Measurements from ENCODE around the gene MYOCD. TPM values are rescaled to one million over a fixed set of nuclear protein-coding genes. Genes with fewer than 3 reads are reported as not detected.

MYOCD gene
- total RNA-seq, 1 experiment from 2014 or later: 1.2 TPM

DNA sequence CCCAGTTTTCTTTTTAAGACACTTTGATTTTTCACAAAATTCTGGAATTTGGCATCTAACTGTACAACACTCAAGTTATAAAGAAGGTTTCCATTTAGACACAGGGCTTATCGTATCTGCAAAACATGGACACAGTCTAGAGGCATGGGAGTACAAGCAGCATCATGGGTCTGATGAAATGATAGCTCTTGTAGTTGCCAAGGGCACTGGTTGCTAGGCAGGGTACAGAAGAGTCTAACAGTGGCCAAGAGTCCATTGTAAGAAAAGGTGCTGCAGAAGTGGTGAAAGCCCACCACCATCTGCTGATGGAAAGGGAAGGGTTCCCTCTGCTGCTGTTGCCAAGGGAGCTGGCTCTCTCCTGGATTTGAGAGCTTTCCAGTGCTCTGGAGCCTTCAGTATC is 20.8 kb downstream of the MYOCD start:
- CTCF ChIA-PET: interaction anchor here (1.9 kb wide), 1 partner anchor 55 kb away, joined by 5 read pairs; no protein-coding TSS in a partner anchor
- no peak overlapping the region for H3K27ac Mint-ChIP-seq

DNA sequence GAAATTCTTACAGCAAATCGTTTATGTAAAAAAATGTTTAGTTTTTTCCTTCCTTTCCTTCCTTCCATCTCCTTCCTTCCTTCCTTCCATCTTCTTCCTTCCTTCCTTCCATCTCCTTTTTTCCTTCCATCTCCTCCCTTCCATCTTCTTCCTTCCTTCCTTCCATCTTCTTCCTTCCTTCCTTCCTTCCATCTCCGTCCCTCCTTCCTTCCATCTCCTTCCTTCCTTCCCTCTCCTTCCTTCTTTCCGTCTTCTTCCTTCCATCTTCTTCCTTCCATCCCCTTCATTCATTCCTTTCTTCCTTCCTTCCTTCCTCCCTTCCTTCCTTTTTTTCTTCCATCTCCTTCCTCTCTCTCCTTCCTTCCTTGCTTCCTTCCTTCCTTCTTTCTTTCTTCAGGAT is 22.7 kb downstream of the MYOCD start:
- ChIA-PET CTCF (no interaction called here), POLR2A (no interaction called here)
- DNase-seq (ENCODE audit: low spot score): no peak
- Mint-ChIP-seq H3K27ac (no peak overlapping the region), H3K4me3 (no peak overlapping the region), H3K27me3 (ENCODE audit: low read depth) (no peaks in the 10 kb centered on the region; the same call in 1 of the 2 replicates), H3K9me3 (no peaks in the 10 kb centered on the region), H3K36me3 (no peaks in the 10 kb centered on the region), H3K4me1 (no peaks in the 10 kb centered on the region)
- TF ChIP-seq TCF7 (CRISPR knock-in tag; IDR thresholded peaks at IDR 0.05; ENCODE audit: low read depth) (no peak), ZNF416 (CRISPR knock-in tag; IDR thresholded peaks at IDR 0.05) (no peak), TEAD1 (CRISPR knock-in tag; IDR thresholded peaks at IDR 0.05) (no peak)
- TF ChIP-seq, protein P1, sequence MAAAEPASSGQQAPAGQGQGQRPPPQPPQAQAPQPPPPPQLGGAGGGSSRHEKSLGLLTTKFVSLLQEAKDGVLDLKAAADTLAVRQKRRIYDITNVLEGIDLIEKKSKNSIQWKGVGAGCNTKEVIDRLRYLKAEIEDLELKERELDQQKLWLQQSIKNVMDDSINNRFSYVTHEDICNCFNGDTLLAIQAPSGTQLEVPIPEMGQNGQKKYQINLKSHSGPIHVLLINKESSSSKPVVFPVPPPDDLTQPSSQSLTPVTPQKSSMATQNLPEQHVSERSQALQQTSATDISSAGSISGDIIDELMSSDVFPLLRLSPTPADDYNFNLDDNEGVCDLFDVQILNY (CRISPR knock-in tag; IDR thresholded peaks at IDR 0.05): no peak
- TF ChIP-seq, protein P2, sequence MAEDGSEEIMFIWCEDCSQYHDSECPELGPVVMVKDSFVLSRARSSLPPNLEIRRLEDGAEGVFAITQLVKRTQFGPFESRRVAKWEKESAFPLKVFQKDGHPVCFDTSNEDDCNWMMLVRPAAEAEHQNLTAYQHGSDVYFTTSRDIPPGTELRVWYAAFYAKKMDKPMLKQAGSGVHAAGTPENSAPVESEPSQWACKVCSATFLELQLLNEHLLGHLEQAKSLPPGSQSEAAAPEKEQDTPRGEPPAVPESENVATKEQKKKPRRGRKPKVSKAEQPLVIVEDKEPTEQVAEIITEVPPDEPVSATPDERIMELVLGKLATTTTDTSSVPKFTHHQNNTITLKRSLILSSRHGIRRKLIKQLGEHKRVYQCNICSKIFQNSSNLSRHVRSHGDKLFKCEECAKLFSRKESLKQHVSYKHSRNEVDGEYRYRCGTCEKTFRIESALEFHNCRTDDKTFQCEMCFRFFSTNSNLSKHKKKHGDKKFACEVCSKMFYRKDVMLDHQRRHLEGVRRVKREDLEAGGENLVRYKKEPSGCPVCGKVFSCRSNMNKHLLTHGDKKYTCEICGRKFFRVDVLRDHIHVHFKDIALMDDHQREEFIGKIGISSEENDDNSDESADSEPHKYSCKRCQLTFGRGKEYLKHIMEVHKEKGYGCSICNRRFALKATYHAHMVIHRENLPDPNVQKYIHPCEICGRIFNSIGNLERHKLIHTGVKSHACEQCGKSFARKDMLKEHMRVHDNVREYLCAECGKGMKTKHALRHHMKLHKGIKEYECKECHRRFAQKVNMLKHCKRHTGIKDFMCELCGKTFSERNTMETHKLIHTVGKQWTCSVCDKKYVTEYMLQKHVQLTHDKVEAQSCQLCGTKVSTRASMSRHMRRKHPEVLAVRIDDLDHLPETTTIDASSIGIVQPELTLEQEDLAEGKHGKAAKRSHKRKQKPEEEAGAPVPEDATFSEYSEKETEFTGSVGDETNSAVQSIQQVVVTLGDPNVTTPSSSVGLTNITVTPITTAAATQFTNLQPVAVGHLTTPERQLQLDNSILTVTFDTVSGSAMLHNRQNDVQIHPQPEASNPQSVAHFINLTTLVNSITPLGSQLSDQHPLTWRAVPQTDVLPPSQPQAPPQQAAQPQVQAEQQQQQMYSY (CRISPR knock-in tag; IDR thresholded peaks at IDR 0.05): no peak
- ATAC-seq: no peak

More for the DNA sequence above, 20.8 kb downstream of the MYOCD start:
- H3K4me1 Mint-ChIP-seq: no peaks in the 10 kb centered on the region
- no peaks in the 10 kb centered on the region for H3K9me3 Mint-ChIP-seq
- POLR2A ChIA-PET: no interaction called here
- no peaks in the 10 kb centered on the region; the same call in 1 of the 2 replicates for H3K27me3 Mint-ChIP-seq (ENCODE audit: low read depth)
- no peak for ATAC-seq
- no peaks in the 10 kb centered on the region for H3K36me3 Mint-ChIP-seq
- H3K4me3 Mint-ChIP-seq: no peak overlapping the region
- DNase-seq (ENCODE audit: low spot score): no peak
- TF ChIP-seq ZNF317 (CRISPR knock-in tag; IDR thresholded peaks at IDR 0.05; ENCODE audit: borderline replicate concordance, low read depth): no peak
- TF ChIP-seq, protein P3, sequence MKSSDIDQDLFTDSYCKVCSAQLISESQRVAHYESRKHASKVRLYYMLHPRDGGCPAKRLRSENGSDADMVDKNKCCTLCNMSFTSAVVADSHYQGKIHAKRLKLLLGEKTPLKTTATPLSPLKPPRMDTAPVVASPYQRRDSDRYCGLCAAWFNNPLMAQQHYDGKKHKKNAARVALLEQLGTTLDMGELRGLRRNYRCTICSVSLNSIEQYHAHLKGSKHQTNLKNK (CRISPR knock-in tag; IDR thresholded peaks at IDR 0.05): no peak
- TF ChIP-seq NFATC4 (CRISPR knock-in tag; IDR thresholded peaks at IDR 0.05): no peak
- no peak for TF ChIP-seq SP1 (CRISPR knock-in tag; conservative IDR thresholded peaks at IDR 0.05)
- TF ChIP-seq TEAD1 (CRISPR knock-in tag; IDR thresholded peaks at IDR 0.05): no peak

DNA sequence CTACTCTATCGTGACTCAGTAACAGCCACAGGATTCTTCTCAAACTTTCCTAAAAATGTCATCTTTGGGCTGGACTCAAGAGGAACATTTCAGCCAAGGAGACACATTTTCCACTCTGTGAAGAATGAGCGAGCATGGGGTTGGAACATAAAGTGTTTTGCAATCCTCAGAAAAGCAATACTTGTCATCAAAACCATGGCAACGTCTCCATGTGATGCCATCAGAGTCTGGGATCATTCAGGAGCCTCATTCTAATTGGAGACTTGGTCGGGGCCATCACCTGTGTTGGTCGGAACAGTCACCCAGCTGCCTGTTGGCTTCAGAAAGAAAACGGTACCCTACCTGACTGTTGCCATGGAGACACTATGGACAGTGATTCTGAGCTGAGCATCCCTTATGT is 25.5 kb downstream of the MYOCD start:
- no peaks in the 10 kb centered on the region for H3K9me3 Mint-ChIP-seq
- POLR2A ChIA-PET: no interaction called here
- H3K4me1 Mint-ChIP-seq: no peaks in the 10 kb centered on the region
- H3K36me3 Mint-ChIP-seq: no peaks in the 10 kb centered on the region
- no peaks in the 10 kb centered on the region; the same call in 1 of the 2 replicates for H3K27me3 Mint-ChIP-seq (ENCODE audit: low read depth)
- DNase-seq (ENCODE audit: low spot score): no peak
- no peak overlapping the region for H3K4me3 Mint-ChIP-seq
- ATAC-seq: no peak
- CTCF ChIA-PET: interaction anchor here (0.6 to 1.2 kb wide), 2 partner anchors 51 to 348 kb away, joined by 3 to 5 read pairs; no protein-coding TSS in a partner anchor
- no peak overlapping the region for H3K27ac Mint-ChIP-seq
- TF ChIP-seq, protein P4, sequence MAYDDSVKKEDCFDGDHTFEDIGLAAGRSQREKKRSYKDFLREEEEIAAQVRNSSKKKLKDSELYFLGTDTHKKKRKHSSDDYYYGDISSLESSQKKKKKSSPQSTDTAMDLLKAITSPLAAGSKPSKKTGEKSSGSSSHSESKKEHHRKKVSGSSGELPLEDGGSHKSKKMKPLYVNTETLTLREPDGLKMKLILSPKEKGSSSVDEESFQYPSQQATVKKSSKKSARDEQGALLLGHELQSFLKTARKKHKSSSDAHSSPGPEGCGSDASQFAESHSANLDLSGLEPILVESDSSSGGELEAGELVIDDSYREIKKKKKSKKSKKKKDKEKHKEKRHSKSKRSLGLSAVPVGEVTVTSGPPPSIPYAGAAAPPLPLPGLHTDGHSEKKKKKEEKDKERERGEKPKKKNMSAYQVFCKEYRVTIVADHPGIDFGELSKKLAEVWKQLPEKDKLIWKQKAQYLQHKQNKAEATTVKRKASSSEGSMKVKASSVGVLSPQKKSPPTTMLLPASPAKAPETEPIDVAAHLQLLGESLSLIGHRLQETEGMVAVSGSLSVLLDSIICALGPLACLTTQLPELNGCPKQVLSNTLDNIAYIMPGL (CRISPR knock-in tag; IDR thresholded peaks at IDR 0.05): no peak
- no peak for TF ChIP-seq HMGA2 (CRISPR knock-in tag; IDR thresholded peaks at IDR 0.05)
- TF ChIP-seq, protein P5, sequence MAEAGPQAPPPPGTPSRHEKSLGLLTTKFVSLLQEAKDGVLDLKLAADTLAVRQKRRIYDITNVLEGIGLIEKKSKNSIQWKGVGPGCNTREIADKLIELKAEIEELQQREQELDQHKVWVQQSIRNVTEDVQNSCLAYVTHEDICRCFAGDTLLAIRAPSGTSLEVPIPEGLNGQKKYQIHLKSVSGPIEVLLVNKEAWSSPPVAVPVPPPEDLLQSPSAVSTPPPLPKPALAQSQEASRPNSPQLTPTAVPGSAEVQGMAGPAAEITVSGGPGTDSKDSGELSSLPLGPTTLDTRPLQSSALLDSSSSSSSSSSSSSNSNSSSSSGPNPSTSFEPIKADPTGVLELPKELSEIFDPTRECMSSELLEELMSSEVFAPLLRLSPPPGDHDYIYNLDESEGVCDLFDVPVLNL (CRISPR knock-in tag; IDR thresholded peaks at IDR 0.05; ENCODE audit: borderline replicate concordance, low read depth): no peak
- TF ChIP-seq ZNF317 (CRISPR knock-in tag; IDR thresholded peaks at IDR 0.05; ENCODE audit: borderline replicate concordance, low read depth): no peak
- TF ChIP-seq, protein P6, sequence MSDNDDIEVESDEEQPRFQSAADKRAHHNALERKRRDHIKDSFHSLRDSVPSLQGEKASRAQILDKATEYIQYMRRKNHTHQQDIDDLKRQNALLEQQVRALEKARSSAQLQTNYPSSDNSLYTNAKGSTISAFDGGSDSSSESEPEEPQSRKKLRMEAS (CRISPR knock-in tag; IDR thresholded peaks at IDR 0.05): no peak
- TF ChIP-seq NFATC4 (CRISPR knock-in tag; IDR thresholded peaks at IDR 0.05): no peak
- TF ChIP-seq, protein P7, sequence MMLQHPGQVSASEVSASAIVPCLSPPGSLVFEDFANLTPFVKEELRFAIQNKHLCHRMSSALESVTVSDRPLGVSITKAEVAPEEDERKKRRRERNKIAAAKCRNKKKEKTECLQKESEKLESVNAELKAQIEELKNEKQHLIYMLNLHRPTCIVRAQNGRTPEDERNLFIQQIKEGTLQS (CRISPR knock-in tag; conservative IDR thresholded peaks at IDR 0.05): no peak
- TF ChIP-seq, protein P8, sequence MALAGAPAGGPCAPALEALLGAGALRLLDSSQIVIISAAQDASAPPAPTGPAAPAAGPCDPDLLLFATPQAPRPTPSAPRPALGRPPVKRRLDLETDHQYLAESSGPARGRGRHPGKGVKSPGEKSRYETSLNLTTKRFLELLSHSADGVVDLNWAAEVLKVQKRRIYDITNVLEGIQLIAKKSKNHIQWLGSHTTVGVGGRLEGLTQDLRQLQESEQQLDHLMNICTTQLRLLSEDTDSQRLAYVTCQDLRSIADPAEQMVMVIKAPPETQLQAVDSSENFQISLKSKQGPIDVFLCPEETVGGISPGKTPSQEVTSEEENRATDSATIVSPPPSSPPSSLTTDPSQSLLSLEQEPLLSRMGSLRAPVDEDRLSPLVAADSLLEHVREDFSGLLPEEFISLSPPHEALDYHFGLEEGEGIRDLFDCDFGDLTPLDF (CRISPR knock-in tag; IDR thresholded peaks at IDR 0.05): no peak
- TF ChIP-seq, protein P9, sequence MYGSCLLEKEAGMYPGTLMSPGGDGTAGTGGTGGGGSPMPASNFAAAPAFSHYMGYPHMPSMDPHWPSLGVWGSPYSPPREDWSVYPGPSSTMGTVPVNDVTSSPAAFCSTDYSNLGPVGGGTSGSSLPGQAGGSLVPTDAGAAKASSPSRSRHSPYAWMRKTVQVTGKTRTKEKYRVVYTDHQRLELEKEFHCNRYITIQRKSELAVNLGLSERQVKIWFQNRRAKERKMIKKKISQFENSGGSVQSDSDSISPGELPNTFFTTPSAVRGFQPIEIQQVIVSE (CRISPR knock-in tag; IDR thresholded peaks at IDR 0.05; ENCODE audit: borderline replicate concordance): no peak
- TF ChIP-seq JUN (CRISPR knock-in tag; IDR thresholded peaks at IDR 0.05): no peak
- TF ChIP-seq ZNF263 (CRISPR knock-in tag; IDR thresholded peaks at IDR 0.05; ENCODE audit: low read depth): no peak
- TF ChIP-seq GABPB1 (CRISPR knock-in tag; IDR thresholded peaks at IDR 0.05): no peak
